GM12872 (cell line): ENCODE measurements around the gene TEX261.

Experiments
- TF ChIP-seq, protein P1 (sequence below): IDR thresholded peaks from 3 replicates; pipeline ENCODE4 v1.5.1; 2011; ENCODE audit warnings: low read depth, mild to moderate bottlenecking, low read length, moderate library complexity; ENCODE audit not compliant: insufficient read depth

Gene TEX261

DNA sequence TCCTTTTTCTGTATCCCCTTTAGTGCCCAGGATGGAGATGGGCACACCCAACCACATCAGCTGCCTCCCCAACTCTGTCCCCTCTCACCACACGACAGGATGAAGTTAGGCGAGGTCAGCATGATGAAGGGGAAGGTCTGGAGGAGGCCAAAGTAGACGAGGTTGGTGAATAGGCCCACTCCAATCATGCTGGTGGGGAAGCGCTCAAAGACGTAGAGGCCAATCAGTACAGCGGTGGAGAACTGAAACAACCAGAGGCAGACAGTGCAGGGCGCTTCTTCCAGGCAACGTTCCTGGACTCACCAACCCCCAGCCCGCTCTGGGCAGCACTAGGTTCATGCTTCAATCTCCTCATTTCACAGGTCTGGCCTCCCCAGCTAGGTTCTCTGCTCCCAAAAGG, 2.9 kb downstream of the TEX261 start:
- TF ChIP-seq, protein P1, sequence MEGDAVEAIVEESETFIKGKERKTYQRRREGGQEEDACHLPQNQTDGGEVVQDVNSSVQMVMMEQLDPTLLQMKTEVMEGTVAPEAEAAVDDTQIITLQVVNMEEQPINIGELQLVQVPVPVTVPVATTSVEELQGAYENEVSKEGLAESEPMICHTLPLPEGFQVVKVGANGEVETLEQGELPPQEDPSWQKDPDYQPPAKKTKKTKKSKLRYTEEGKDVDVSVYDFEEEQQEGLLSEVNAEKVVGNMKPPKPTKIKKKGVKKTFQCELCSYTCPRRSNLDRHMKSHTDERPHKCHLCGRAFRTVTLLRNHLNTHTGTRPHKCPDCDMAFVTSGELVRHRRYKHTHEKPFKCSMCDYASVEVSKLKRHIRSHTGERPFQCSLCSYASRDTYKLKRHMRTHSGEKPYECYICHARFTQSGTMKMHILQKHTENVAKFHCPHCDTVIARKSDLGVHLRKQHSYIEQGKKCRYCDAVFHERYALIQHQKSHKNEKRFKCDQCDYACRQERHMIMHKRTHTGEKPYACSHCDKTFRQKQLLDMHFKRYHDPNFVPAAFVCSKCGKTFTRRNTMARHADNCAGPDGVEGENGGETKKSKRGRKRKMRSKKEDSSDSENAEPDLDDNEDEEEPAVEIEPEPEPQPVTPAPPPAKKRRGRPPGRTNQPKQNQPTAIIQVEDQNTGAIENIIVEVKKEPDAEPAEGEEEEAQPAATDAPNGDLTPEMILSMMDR, result no peak

DNA sequence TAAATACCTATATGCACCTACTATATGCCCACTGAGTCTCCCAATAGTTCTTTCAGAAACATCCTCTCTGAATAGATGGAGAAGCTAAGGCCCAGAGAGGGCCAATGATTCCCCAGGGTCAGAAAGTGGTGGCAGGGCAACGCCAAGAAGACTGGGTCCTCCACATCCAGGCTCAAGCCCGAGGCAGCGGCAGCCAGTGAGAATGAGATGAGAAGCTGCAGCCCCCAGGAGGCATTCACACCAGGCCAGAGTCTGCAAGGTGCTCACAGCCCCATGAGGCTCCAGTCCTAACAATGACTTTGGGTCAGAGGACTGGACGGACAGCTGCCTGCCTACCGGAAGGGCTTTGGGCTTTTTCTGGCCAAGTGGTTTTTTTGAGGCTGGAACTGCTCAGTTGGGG, 3.5 kb downstream of the TEX261 start:
- TF ChIP-seq, protein P1, result no peak

DNA sequence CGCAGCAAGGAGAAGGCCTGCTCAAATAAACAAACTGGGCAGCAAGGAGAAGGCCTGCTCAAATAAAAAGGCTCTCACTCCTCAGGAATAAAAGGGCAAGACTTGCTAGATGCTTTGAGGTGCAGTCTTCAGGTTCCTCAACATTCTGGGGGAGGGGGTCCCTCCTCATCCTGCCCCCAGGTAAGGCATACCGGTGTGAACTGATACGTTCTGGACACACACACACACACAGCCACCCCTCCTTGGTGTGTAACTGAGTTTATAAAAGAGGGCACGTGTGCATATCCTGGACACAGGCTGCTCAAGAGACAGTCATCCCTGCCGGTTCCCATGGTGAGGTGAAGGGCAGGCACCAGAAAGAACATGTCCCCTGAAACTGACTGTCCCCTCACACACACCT, 4.5 kb downstream of the TEX261 start:
- TF ChIP-seq, protein P1, result no peak

DNA sequence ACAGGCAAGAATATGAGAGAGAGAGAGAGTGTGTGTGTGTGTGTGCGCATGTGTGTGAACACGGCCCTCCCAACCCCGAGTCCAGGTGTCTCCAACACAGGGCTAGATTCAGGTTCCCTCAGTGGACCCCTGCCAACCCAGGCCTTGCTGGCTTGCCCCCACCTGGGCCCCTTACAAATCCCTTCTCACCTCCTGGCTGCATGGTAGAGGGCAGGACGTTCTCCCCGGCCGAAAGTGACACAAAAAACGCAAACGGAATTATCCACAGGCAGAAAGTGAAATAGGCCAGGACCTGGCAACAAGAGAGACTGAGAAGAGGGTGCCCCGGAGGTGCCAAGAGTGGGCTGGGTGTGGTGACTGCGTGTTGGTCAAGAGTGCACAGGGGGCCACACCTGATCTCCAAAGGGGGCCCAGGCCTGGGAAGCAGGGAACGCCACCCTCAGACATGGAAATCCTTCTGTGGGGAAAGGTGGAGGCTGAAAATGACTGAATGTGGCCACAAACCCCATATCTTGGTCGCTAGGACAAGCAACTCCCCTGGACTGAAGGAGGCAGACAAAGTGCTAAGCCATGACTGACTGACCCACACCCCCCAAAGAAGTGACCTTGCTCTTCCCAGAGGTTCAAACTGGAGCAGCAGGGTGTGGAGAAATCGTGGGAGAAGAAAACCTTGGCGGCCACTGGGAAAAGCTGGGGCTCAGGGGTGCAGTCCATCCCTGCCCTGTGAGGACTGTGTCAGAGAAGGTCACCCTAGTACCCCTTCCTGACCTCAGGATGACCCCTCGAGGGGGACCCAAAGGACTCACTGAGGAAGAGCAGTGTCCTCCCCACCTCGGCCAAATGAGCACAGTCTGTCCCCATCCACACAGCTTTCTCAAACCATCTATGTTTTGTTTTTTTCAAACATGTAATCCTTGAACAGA, 5.7 kb downstream of the TEX261 start:
- TF ChIP-seq, protein P1, result no peak

DNA sequence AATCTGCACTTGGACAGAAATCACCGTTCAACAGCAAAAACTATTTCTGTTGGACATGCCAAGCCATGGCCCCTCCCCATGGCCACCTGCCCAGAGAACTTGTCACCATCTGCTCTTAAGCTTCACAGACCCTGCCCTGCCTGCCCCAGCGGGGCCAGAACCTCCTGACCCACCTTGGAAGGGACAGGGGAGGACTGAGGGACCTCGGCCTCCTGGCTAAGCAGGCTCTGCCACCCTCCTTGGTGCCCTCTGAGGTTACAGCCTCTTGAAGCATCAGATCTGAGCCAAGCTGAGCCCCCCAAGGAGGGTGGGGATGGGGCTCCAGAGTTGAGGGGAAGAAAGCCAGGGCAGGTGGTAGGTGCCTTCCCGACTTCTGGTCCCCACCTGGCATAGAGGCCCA, 6.5 kb downstream of the TEX261 start:
- TF ChIP-seq, protein P1, result no peak

DNA sequence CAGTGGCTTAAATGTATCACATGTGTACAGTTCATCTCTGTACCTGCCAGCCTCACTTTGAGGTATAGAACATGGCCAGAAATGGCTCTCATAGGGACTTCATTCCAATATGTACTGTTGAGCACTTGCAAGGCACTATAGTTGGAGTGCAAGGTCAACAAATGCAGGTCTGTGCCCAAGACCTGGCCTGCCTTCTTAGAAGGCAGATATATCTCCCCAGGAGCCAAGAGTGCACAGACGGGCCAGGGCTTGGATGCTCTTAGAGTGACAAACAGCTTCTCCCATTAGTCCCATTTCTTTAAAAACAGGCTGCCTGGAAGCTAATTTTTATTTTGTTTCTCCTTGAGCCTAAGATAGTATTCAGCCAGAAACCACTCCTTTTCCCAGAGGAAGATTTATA, 7.3 kb downstream of the TEX261 start:
- TF ChIP-seq, protein P1, result no peak

DNA sequence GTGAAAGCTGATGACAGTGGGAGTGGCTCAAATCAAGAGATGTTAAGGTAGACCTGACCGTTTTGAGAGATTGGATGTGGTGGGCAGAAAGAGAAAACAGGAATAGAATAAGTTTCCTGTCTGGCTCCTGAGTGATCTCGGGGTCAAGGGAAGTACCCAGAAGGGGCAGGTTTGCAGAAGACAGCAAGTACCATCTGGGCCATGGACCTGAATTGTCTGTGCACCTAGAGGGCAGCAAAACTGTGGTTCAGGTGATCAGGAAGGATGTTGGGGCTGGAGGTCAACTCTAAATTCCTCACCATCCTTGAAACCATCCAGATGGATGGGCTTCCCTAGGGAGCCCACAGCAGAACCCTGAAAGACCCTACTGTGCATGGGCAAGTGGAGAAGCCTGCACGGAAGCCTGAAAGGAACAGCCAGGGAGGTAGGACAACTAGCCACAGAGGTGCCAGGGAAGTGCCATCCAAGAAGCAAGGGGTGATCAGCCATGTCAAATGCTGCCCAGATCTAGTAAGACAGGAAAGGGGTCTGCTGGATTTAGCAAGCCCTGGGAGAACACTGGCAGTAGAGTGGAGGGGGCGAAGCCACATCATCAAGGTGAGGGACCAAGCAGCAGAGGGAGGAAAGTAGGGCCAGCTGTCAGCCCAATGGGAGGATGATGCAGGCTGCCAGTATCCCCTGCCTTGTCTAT, 8.0 kb downstream of the TEX261 start:
- TF ChIP-seq, protein P1, result no peak
